HepG2 (cell line): ENCODE results near the gene RNF222. TPM values are rescaled to one million over a fixed set of nuclear protein-coding genes. Genes with fewer than 3 reads are reported as not detected.

Experiments used
- ARHGAP35 ChIP-seq: sonication (generic); formaldehyde crosslinking; IDR thresholded peaks from 2 replicates; pipeline ENCODE4 v1.9.0; 2022; ENCODE audit warnings: mild to moderate bottlenecking, inconsistent platforms, moderate library complexity, missing genetic modification reagents, borderline replicate concordance
- HOXA5 ChIP-seq: sonication (generic); formaldehyde crosslinking; IDR thresholded peaks from 2 replicates; pipeline ENCODE4 v1.4.0; 2020; ENCODE audit warnings: missing genetic modification reagents
- ISX ChIP-seq: sonication (generic); formaldehyde crosslinking; conservative IDR thresholded peaks from 2 replicates; pipeline ENCODE4 v1.5.0; 2020; ENCODE audit warnings: missing genetic modification reagents
- MXI1 ChIP-seq: IDR thresholded peaks from 3 replicates; pipeline ENCODE4 v1.6.1; 2012; ENCODE audit warnings: low read depth, low read length, inconsistent platforms, borderline replicate concordance
- NAIF1 ChIP-seq: sonication (generic); formaldehyde crosslinking; IDR thresholded peaks from 2 replicates; pipeline ENCODE4 v1.5.0; 2020; ENCODE audit warnings: mild to moderate bottlenecking, missing genetic modification reagents, borderline replicate concordance
- NR3C1 ChIP-seq: sonication (generic); formaldehyde crosslinking; IDR thresholded peaks from 2 replicates; pipeline ENCODE4 v1.4.0; 2020; ENCODE audit warnings: missing genetic modification reagents
- POLR2AphosphoS5 ChIP-seq: IDR thresholded peaks from 2 replicates; pipeline ENCODE4 v1.6.1; 2012; ENCODE audit warnings: low read depth, low read length
- RAD51 ChIP-seq: fragments of 450-650 bp; IDR thresholded peaks from 2 replicates; pipeline ENCODE4 v1.6.1; 2016; ENCODE audit warnings: borderline replicate concordance
- REXO4 ChIP-seq: sonication (generic); formaldehyde crosslinking; IDR thresholded peaks from 2 replicates; pipeline ENCODE4 v1.8.0; 2022; ENCODE audit warnings: missing genetic modification reagents, mild to moderate bottlenecking, borderline replicate concordance
- SNAPC2 ChIP-seq: sonication (generic); formaldehyde crosslinking; IDR thresholded peaks from 2 replicates; pipeline ENCODE4 v1.8.1; 2022; ENCODE audit warnings: mild to moderate bottlenecking, missing genetic modification reagents
- SOX5 ChIP-seq: IDR thresholded peaks from 2 replicates; pipeline ENCODE4 v1.6.1; 2016; ENCODE audit warnings: borderline replicate concordance
- XRCC5 ChIP-seq: fragments of 200-400 bp; formaldehyde crosslinking; optimal IDR thresholded peaks from 2 replicates; pipeline ENCODE3; 2017; ENCODE audit warnings: mild to moderate bottlenecking, low read length
- ZBTB8A ChIP-seq: sonication (generic); formaldehyde crosslinking; IDR thresholded peaks from 2 replicates; pipeline ENCODE4 v1.4.0; 2020; ENCODE audit warnings: mild to moderate bottlenecking, low read depth, missing genetic modification reagents, borderline replicate concordance
- ZC3H4 ChIP-seq: sonication (generic); formaldehyde crosslinking; IDR thresholded peaks from 2 replicates; pipeline ENCODE4 v1.4.0; 2020; ENCODE audit warnings: missing genetic modification reagents, borderline replicate concordance
- ZFP36 ChIP-seq: fragments of 150-350 bp; IDR thresholded peaks from 2 replicates; pipeline ENCODE4 v1.6.1; 2018; ENCODE audit warnings: borderline replicate concordance, low read length, low read depth; ENCODE audit not compliant: partially characterized antibody
- ZNF335 ChIP-seq: sonication (generic); formaldehyde crosslinking; IDR thresholded peaks from 2 replicates; pipeline ENCODE4 v1.4.0; 2020; ENCODE audit warnings: missing genetic modification reagents
- ZNF510 ChIP-seq: sonication (generic); formaldehyde crosslinking; IDR thresholded peaks from 2 replicates; pipeline ENCODE4 v1.4.0; 2020; ENCODE audit warnings: low read depth, mild to moderate bottlenecking, missing genetic modification reagents
- ZNF629 ChIP-seq: sonication (generic); formaldehyde crosslinking; conservative IDR thresholded peaks from 2 replicates; pipeline ENCODE4 v1.5.0; 2020; ENCODE audit warnings: missing genetic modification reagents
- ZSCAN12 ChIP-seq: sonication (generic); formaldehyde crosslinking; IDR thresholded peaks from 2 replicates; pipeline ENCODE4 v1.9.0; 2021; ENCODE audit warnings: mild to moderate bottlenecking, missing genetic modification reagents
- polyA plus RNA-seq, 8 experiments: library from polyadenylated mRNA; depleted of rRNA in 3 of 8; stranded (reverse) in 7 of 8; unstranded in 1 of 8; fragments of >200 nt; fragmentation: Illumina TruSeq in 4 of 8; extraction: Trizol in 4 of 8; gene quantifications; 2 replicates each; pipeline versions ENCODE4 v1.2.1 to v1.2.3, GENCODE V29; 2011 to 2016; ENCODE audit warnings: low read depth in 4 of 8, missing spikeins in 1 of 8, mixed read lengths in 1 of 8; ENCODE audit not compliant: insufficient read depth in 1 of 8
- total RNA-seq, 5 experiments: library from RNA; depleted of rRNA; stranded (reverse); fragments of >200 nt; fragmentation: Illumina TruSeq; extraction: Trizol; gene quantifications; 2 replicates each; pipeline ENCODE4 v1.2.3, GENCODE V29; 2016; ENCODE audit warnings: low read depth in 1 of 5
- TF ChIP-seq, protein P1 (sequence below): sonication (generic); formaldehyde crosslinking; conservative IDR thresholded peaks from 2 replicates; pipeline ENCODE4 v1.8.0; 2022; ENCODE audit warnings: low read depth, missing genetic modification reagents
- TF ChIP-seq, protein P2 (sequence below): sonication (generic); formaldehyde crosslinking; IDR thresholded peaks from 2 replicates; pipeline ENCODE4 v1.9.0; 2021; ENCODE audit warnings: missing genetic modification reagents, mild to moderate bottlenecking, borderline replicate concordance
- TF ChIP-seq, protein P3 (sequence below): sonication (generic); formaldehyde crosslinking; IDR thresholded peaks from 2 replicates; pipeline ENCODE4 v1.5.0; 2020; ENCODE audit warnings: missing genetic modification reagents
- TF ChIP-seq, protein P4 (sequence below): sonication (generic); formaldehyde crosslinking; IDR thresholded peaks from 2 replicates; pipeline ENCODE4 v1.8.0; 2022; ENCODE audit warnings: mild to moderate bottlenecking, missing genetic modification reagents, borderline replicate concordance
- TF ChIP-seq, protein P5 (sequence below): sonication (generic); formaldehyde crosslinking; IDR thresholded peaks from 2 replicates; pipeline ENCODE4 v1.4.0; 2020; ENCODE audit warnings: mild to moderate bottlenecking, missing genetic modification reagents

RNF222 gene
- total and polyA plus RNA-seq, 2 of the 13 experiments (the other 11 are each of a cell fraction or from before 2014, with no cell fraction given) = not detected

DNA sequence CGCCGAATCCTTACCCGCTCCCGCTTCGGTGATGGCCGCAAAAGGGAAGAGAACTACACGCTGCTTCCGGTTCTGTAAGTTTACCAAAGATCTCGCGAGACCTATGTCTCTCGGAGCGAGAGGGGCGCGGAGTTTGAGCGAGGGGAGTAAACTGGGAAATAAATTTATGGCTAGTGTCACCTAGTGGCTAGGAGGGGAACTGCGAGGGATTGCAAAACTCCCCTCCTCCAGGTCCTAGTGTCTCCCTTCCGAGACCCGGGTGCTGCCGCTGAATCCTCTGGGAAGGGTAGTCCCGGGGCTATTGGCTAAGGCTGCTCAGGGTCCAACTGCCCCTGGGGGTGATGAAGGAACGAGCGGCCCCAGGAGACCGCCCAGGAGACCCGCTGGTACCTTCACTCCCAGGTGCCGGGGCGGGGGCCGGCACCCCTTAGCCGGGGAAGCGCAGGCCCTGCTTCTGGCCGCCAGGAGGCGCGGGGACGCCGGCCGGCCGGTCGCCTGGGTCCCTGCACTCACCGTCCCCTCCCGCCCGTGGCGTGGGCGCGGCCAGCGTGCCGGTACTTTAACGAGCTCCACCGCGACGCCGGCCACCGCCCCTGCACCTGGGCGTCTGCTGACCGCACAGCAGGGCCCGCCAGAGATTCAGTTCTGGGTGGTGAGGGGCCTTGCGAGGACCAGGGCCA lies 14.3 kb downstream of the RNF222 start, which contains the start of gene RPL26 (continued):
- TF ChIP-seq ZNF629 (CRISPR knock-in tag) (peak; percentile 5; the same call in 1 of the 2 replicates), MXI1 (peak; percentile 86; the same call in 2 of the 3 replicates), REXO4 (CRISPR knock-in tag) (no peak), HOXA5 (CRISPR knock-in tag) (peak; percentile 60; the same call in 1 of the 2 replicates), NR3C1 (CRISPR knock-in tag) (0 out of 2 replicates have a peak, but pooled peaks have one; percentile 16), ZNF510 (CRISPR knock-in tag) (no peak), ZNF335 (CRISPR knock-in tag) (0 out of 2 replicates have a peak, but pooled peaks have one; percentile 27), ZC3H4 (no peak), XRCC5 (peak; percentile 93), ISX (CRISPR knock-in tag) (0 out of 2 replicates have a peak, but pooled peaks have one; percentile 7), ZSCAN12 (0 out of 2 replicates have a peak, but pooled peaks have one; percentile 37), ARHGAP35 (CRISPR knock-in tag) (peak; percentile 15; the same call in 1 of the 2 replicates), POLR2AphosphoS5 (peak; percentile 99), SOX5 (CRISPR knock-in tag) (peak; percentile 61; the same call in 1 of the 2 replicates), ZFP36 (no peak), RAD51 (no peak), SNAPC2 (CRISPR knock-in tag) (no peak), ZBTB8A (CRISPR knock-in tag) (no peak), NAIF1 (CRISPR knock-in tag) (0 out of 2 replicates have a peak, but pooled peaks have one; percentile 45)
- TF ChIP-seq, protein P1, sequence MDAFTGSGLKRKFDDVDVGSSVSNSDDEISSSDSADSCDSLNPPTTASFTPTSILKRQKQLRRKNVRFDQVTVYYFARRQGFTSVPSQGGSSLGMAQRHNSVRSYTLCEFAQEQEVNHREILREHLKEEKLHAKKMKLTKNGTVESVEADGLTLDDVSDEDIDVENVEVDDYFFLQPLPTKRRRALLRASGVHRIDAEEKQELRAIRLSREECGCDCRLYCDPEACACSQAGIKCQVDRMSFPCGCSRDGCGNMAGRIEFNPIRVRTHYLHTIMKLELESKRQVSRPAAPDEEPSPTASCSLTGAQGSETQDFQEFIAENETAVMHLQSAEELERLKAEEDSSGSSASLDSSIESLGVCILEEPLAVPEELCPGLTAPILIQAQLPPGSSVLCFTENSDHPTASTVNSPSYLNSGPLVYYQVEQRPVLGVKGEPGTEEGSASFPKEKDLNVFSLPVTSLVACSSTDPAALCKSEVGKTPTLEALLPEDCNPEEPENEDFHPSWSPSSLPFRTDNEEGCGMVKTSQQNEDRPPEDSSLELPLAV (CRISPR knock-in tag) = no peak
- TF ChIP-seq, protein P2, sequence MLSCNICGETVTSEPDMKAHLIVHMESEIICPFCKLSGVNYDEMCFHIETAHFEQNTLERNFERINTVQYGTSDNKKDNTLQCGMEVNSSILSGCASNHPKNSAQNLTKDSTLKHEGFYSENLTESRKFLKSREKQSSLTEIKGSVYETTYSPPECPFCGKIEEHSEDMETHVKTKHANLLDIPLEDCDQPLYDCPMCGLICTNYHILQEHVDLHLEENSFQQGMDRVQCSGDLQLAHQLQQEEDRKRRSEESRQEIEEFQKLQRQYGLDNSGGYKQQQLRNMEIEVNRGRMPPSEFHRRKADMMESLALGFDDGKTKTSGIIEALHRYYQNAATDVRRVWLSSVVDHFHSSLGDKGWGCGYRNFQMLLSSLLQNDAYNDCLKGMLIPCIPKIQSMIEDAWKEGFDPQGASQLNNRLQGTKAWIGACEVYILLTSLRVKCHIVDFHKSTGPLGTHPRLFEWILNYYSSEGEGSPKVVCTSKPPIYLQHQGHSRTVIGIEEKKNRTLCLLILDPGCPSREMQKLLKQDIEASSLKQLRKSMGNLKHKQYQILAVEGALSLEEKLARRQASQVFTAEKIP (CRISPR knock-in tag) = no peak
- TF ChIP-seq, protein P3, sequence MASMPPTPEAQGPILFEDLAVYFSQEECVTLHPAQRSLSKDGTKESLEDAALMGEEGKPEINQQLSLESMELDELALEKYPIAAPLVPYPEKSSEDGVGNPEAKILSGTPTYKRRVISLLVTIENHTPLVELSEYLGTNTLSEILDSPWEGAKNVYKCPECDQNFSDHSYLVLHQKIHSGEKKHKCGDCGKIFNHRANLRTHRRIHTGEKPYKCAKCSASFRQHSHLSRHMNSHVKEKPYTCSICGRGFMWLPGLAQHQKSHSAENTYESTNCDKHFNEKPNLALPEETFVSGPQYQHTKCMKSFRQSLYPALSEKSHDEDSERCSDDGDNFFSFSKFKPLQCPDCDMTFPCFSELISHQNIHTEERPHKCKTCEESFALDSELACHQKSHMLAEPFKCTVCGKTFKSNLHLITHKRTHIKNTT (CRISPR knock-in tag) = no peak
- TF ChIP-seq, protein P4, sequence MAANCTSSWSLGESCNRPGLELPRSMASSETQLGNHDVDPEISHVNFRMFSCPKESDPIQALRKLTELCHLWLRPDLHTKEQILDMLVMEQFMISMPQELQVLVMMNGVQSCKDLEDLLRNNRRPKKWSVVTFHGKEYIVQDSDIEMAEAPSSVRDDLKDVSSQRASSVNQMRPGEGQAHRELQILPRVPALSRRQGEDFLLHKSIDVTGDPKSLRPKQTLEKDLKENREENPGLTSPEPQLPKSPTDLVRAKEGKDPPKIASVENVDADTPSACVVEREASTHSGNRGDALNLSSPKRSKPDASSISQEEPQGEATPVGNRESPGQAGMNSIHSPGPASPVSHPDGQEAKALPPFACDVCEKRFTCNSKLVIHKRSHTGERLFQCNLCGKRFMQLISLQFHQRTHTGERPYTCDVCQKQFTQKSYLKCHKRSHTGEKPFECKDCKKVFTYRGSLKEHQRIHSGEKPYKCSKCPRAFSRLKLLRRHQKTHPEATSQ (CRISPR knock-in tag) = peak; percentile 69; the same call in 1 of the 2 replicates
- TF ChIP-seq, protein P5, sequence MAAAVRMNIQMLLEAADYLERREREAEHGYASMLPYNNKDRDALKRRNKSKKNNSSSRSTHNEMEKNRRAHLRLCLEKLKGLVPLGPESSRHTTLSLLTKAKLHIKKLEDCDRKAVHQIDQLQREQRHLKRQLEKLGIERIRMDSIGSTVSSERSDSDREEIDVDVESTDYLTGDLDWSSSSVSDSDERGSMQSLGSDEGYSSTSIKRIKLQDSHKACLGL = peak; percentile 50; the same call in 1 of the 2 replicates
